HepG2 (cell line): ENCODE measurements around the gene GSTM2. TPM values are rescaled to one million over a fixed set of nuclear protein-coding genes. Genes with fewer than 3 reads are reported as not detected.

ENCODE experiments used
- CEBPZ ChIP-seq: IDR thresholded peaks from 2 replicates; pipeline ENCODE4 v1.6.1; 2012; ENCODE audit warnings: low read length, improper control_type of control experiment
- EEA1 ChIP-seq: sonication (generic); formaldehyde crosslinking; IDR thresholded peaks from 2 replicates; pipeline ENCODE4 v1.5.1; 2020; ENCODE audit warnings: mild to moderate bottlenecking, missing genetic modification reagents, borderline replicate concordance
- FOXP1 ChIP-seq, 2 experiments: fragments of 450-650 bp in 1 of 2; IDR thresholded peaks; 2 replicates each; pipeline ENCODE4 v1.6.1; 2017 to 2018; ENCODE audit warnings: antibody characterized with exemption in 1 of 2
- GATA4 ChIP-seq: sonication (generic); IDR thresholded peaks from 2 replicates; pipeline ENCODE4 v1.6.1; 2016; ENCODE audit warnings: antibody characterized with exemption, low read depth, borderline replicate concordance
- GRHL1 ChIP-seq: sonication (generic); formaldehyde crosslinking; conservative IDR thresholded peaks from 2 replicates; pipeline ENCODE4 v1.8.0; 2022; ENCODE audit warnings: missing genetic modification reagents
- MIER2 ChIP-seq: IDR thresholded peaks from 2 replicates; pipeline ENCODE4 v1.6.1; 2016; ENCODE audit warnings: missing biosample characterization, missing genetic modification reagents
- PCBP2 ChIP-seq: fragments of 200-400 bp; formaldehyde crosslinking; optimal IDR thresholded peaks from 2 replicates; pipeline ENCODE3; 2018; ENCODE audit warnings: low read length, low read depth; ENCODE audit not compliant: poor library complexity, severe bottlenecking
- PHF8 ChIP-seq: sonication (generic); formaldehyde crosslinking; IDR thresholded peaks from 2 replicates; pipeline ENCODE4 v1.5.0; 2020; ENCODE audit warnings: missing genetic modification reagents
- PLRG1 ChIP-seq: fragments of 450-650 bp; conservative IDR thresholded peaks from 2 replicates; pipeline ENCODE4 v1.6.1; 2016
- ZFP36L1 ChIP-seq: sonication (generic); formaldehyde crosslinking; IDR thresholded peaks from 2 replicates; pipeline ENCODE4 v1.8.0; 2022; ENCODE audit warnings: mild to moderate bottlenecking, missing genetic modification reagents, moderate library complexity
- ZKSCAN8 ChIP-seq: IDR thresholded peaks from 2 replicates; pipeline ENCODE4 v1.6.1; 2016; ENCODE audit warnings: borderline replicate concordance, missing genetic modification reagents, missing compliant biosample characterization
- ZMYM4 ChIP-seq: sonication (generic); formaldehyde crosslinking; IDR thresholded peaks from 2 replicates; pipeline ENCODE4 v1.8.1; 2023; ENCODE audit warnings: mild to moderate bottlenecking, missing genetic modification reagents
- ZNF234 ChIP-seq: sonication (generic); formaldehyde crosslinking; conservative IDR thresholded peaks from 2 replicates; pipeline ENCODE4 v1.5.1; 2020; ENCODE audit warnings: mild to moderate bottlenecking, missing genetic modification reagents
- ZNF510 ChIP-seq: sonication (generic); formaldehyde crosslinking; IDR thresholded peaks from 2 replicates; pipeline ENCODE4 v1.4.0; 2020; ENCODE audit warnings: low read depth, mild to moderate bottlenecking, missing genetic modification reagents
- ZNF557 ChIP-seq: sonication (generic); formaldehyde crosslinking; IDR thresholded peaks from 2 replicates; pipeline ENCODE4 v1.4.0; 2020; ENCODE audit warnings: missing genetic modification reagents
- polyA plus RNA-seq, 8 experiments: library from polyadenylated mRNA; depleted of rRNA in 3 of 8; stranded (reverse) in 7 of 8; unstranded in 1 of 8; fragments of >200 nt; fragmentation: Illumina TruSeq in 4 of 8; extraction: Trizol in 4 of 8; gene quantifications; 2 replicates each; pipeline versions ENCODE4 v1.2.1 to v1.2.3, GENCODE V29; 2011 to 2016; ENCODE audit warnings: low read depth in 4 of 8, missing spikeins in 1 of 8, mixed read lengths in 1 of 8; ENCODE audit not compliant: insufficient read depth in 1 of 8
- total RNA-seq, 5 experiments: library from RNA; depleted of rRNA; stranded (reverse); fragments of >200 nt; fragmentation: Illumina TruSeq; extraction: Trizol; gene quantifications; 2 replicates each; pipeline ENCODE4 v1.2.3, GENCODE V29; 2016; ENCODE audit warnings: low read depth in 1 of 5
- TF ChIP-seq, protein P1 (sequence below): sonication (generic); formaldehyde crosslinking; conservative IDR thresholded peaks from 2 replicates; pipeline ENCODE4 v1.4.0; 2020; ENCODE audit warnings: missing genetic modification reagents
- TF ChIP-seq, protein P2 (sequence below): sonication (generic); formaldehyde crosslinking; IDR thresholded peaks from 2 replicates; pipeline ENCODE4 v1.4.0; 2020; ENCODE audit warnings: missing genetic modification reagents, low read depth, mild to moderate bottlenecking, borderline replicate concordance

Gene GSTM2
- total and polyA plus RNA-seq, 2 of the 13 experiments (the other 11 are each of a cell fraction or from before 2014, with no cell fraction given): 7.0 to 15.0 TPM

- TF ChIP-seq, protein P1, sequence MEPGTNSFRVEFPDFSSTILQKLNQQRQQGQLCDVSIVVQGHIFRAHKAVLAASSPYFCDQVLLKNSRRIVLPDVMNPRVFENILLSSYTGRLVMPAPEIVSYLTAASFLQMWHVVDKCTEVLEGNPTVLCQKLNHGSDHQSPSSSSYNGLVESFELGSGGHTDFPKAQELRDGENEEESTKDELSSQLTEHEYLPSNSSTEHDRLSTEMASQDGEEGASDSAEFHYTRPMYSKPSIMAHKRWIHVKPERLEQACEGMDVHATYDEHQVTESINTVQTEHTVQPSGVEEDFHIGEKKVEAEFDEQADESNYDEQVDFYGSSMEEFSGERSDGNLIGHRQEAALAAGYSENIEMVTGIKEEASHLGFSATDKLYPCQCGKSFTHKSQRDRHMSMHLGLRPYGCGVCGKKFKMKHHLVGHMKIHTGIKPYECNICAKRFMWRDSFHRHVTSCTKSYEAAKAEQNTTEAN (CRISPR knock-in tag): no peak; the same call in 1 of the 2 replicates
- TF ChIP-seq PCBP2 (no peak), ZKSCAN8 (CRISPR knock-in tag) (no peak), ZFP36L1 (CRISPR knock-in tag) (no peak), PLRG1 (no peak), ZNF234 (no peak; the same call in 1 of the 2 replicates), ZNF557 (no peak), MIER2 (CRISPR knock-in tag) (no peak), ZMYM4 (peak; percentile 89), ZNF510 (no peak), EEA1 (CRISPR knock-in tag) (peak; percentile 5; the same call in 1 of the 2 replicates), FOXP1 (IDR thresholded peaks at IDR 0.05) (no peak), FOXP1 (CRISPR knock-in tag; IDR thresholded peaks at IDR 0.05) (no peak), PHF8 (CRISPR knock-in tag) (peak; percentile 93), CEBPZ (no peak), GRHL1 (no peak), GATA4 (peak; percentile 54; the same call in 1 of the 2 replicates)
- TF ChIP-seq, protein P2, sequence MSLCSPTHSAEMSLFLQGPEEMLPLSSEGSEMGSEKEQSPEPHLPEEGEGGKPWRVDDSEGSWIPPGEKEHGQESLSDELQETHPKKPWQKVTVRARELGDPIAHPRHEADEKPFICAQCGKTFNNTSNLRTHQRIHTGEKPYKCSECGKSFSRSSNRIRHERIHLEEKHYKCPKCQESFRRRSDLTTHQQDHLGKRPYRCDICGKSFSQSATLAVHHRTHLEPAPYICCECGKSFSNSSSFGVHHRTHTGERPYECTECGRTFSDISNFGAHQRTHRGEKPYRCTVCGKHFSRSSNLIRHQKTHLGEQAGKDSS: peak; percentile 75; the same call in 1 of the 2 replicates
Measured at GRCh38 chr1:109655615-109656519, 12.0 kb upstream of the GSTM2 start, which contains the start of gene GSTM4 (continued).
